Smooth muscle cell of bladder (primary cell): ENCODE data around the gene ZIC2. TPM values are rescaled to one million over a fixed set of nuclear protein-coding genes. Genes with fewer than 3 reads are reported as not detected.

ENCODE experiments used
- total RNA-seq: library from RNA; depleted of rRNA; stranded (reverse); fragments of >200 nt; gene quantifications from 2 replicates; pipeline ENCODE4 v1.2.3, GENCODE V29; 2014

ZIC2 gene
- not detected in 2 replicates for total RNA-seq

DNA sequence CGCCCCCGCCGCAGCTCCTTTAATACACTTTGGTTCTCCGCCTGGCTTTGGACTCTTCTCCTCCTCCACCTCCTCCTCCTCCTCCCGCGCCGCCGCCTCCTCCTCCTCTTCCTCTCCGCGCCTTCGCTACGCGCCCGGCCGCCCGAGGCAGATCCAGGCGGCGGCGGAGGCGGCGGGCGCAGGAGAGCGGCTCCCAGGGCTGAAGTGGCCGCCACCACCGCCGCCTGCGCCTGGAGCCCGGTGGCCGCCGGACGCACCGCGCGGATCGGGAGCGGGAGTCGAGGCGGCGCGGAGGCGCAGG is at the start of gene ZIC2:
ZIC2 (plus strand) TSS at position 50 of the 301 bp plus-strand sequence. CDS start 281 bp downstream, outside the sequence.

DNA sequence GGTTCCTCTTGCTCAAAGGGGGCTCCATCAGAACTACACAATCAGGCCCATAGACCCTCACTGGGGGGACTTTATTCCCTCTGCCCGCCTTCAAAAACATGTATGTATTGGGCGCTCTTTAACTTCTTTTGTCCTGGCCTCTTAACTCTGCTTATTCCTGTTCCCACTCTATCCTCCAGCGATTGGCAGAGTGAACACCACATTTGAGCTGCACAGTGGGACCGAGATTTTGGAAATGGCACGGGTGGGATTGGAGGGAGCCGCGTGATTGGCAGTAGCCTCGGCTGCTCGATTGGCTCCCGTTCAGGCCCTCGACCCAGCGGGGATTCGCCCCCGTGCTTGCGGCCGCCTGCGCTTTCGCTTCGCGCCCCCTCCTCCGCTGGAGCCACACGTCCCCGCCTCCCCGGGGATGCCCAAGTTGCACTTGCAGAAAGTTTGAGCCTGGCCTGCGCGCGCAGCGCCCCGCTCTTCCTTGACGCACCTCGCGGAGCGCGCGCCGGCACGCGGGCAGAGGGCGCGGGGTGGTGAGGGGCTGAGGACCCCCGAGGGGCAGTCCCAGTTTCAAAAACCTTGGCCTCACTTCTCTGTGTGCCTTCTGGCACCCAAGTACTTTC is 9.9 kb upstream of the ZIC2 start, which contains the start of gene ZIC5:
ZIC5 (minus strand) TSS at position 192 of the 614 bp plus-strand sequence; CDS start at position 28, 164 bp downstream.

Other genes with a start within 250 kb of the ZIC2 start
- not detected in 2 replicates for gene ZIC5, start 10.0 kb upstream of the ZIC2 start, total RNA-seq
- gene PCCA, start 107.3 kb downstream of the ZIC2 start, total RNA-seq, result 40.4 and 45.9 TPM in 2 replicates